Limb (tissue), 2 donors: ENCODE data around the gene DNAH7.
"Not testable (repeated sequence)": the region's sequence is repeated elsewhere in the genome, so short reads cannot be mapped to it uniquely, and the experiment has no call there.

Experiments
- DNase-seq, 2 donors: peaks; one replicate each; pipeline ENCODE4 v3.0.0-alpha.2; 2016; ENCODE audit errors: extremely low spot score in 2 of 2

Gene DNAH7

GRCh38 chr2:195730912-195731311 is 337.7 kb downstream of the DNAH7 start:
- no peak for DNase-seq

DNA sequence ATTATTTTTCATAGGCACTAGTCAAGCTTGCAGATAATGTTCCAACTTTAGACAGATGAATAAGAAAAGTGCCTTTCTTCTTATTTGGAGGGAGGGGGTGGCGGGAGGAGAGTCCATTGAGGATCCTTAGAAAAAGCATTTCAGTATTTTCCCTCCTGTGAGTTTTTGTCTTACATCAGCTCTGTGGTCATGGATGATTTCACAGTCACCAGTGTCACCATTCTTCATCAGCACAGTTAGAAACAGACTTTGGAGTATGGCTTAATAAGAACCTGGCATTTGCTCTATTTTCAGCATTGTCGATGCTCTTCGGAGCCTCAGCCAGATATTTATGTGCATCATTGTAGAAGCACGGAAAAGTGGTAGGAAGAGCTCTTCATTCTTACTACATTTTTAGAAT is 341.5 kb downstream of the DNAH7 start:
- DNase-seq = no peak

DNA sequence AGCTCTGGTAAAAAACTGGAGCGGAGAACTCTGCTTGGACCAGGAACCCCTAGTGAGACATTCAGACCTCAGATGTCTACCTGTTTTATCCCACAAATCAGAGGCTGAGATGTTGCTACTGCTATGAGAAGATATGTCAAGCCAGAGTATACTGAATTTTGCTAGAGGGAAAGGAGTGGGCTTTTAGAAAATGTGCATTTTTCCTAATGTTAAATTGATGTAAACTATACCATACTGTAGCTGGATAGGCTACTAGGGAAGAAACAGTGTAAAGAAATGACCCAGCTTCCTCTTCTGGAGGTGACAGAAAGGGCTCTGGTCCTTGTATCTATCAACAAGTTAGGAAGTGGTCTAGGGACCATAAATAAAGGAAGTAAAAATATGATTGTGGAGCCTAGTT is 346.6 kb downstream of the DNAH7 start:
- DNase-seq = no peak

DNA sequence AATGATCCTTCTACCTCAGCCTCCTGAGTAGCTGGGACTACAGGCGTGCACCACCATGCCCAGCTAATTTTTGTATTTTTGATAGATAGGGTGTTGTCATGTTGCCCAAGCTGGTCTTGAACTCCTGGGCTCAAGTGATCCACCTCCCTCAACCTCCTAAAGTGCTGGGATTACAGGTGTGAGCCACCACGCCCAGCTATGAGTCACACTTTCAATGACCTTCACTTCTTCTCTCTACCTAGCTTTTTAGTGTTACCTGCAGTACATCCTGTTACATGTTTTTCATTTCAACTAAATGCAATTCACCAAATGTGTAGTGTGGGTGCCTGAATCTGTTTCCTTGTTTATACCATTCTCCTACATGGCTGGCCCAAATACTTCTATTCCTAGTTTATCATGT is 347.6 kb downstream of the DNAH7 start:
- DNase-seq = no peak

GRCh38 chr2:195716466-195716865 is 352.2 kb downstream of the DNAH7 start:
- no peak for DNase-seq

DNA sequence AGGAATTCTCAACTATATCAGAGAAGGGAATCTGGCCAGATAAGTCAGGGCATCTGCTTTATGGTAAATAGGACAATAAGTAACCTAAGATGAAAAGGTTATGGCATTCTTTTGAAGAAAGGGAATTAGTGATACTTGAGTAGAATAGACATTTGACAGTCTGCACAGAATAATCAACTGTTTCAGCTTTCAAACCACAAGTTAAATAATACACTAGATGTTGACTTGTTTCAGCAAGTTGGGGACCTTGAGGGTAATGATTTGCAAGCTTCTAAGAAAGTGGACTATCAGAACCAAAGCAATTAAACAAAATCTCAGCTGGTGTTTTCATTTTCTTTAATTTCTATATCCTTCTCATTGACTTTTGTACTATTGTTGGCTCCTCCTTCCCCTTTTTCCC is 357.2 kb downstream of the DNAH7 start:
- DNase-seq = no peak

DNA sequence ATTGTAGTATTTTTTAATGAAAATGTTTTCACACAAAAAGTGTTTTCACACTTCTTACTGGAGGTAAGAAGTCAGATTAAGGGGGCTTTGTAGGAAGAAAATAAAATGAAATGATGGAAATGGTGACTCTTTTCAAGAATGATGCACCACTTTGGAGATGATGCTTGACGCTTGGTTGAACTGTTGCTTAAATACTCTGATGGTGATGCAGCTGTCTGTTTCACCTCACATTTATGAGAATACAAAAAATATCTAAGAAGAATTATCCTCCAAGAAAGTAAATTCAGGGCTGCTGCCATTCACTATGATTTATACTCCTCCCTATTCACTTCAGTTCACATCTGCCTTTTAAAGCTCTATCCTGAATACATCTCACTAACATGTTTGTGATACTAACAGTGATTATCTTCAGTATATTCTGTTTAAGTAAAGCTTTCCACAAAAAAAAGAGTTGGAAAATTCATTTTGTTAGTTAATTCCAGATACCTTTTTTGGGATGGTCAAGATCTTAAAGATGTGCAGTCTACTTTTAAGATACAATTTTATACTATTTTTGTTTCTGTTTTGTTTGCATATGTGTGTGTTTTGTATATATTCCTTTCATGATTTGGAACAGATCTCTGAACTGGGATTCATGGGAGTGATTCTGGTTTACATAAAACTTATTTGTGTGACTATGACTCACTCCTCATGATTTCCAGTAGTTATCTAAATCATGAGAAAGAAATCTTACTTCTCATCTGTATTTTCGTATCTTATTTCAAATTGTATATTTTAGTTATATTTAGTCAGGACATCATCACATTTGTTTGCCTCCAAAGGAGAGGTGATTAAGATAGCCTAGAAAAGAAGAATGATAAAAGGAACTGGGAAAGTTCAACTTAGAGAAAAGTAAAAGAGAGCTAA is 358.5 kb downstream of the DNAH7 start:
- DNase-seq = no peak

GRCh38 chr2:195706161-195706900 is 362.3 kb downstream of the DNAH7 start:
- no peak for DNase-seq

GRCh38 chr2:195700480-195700879 is 368.2 kb downstream of the DNAH7 start:
- DNase-seq = no peak

DNA sequence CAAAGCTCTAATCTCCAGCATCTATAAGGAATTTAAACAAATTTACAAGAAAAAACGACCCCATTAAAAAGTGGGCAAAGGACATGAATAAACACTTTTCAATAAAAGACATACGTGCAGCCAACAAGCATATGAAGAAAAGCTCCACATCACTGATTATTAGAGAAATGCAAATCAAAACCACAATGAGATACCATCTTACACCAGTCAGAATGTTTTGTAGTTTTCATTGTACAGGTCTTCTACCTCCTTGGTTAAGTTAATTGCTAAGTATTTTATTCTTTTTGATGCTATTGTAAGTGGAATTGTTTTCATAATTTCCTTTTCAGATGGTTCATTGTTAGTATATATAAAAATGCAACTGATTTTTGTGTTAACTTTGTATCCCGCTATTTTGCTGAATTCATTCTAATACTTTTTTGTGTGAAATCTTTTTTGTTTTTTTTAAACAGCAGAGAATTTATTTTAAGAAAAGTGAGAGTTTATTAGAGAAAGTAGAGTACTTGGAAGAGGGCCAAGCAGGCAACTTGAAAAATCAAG is 370.9 kb downstream of the DNAH7 start:
- DNase-seq = no peak

GRCh38 chr2:195696012-195696411 is 372.6 kb downstream of the DNAH7 start:
- no peak for DNase-seq

GRCh38 chr2:195695002-195695631 is 373.5 kb downstream of the DNAH7 start:
- DNase-seq = no peak

- no peak for DNase-seq
Measured at GRCh38 chr2:195694553-195694952, 374.1 kb downstream of the DNAH7 start.

- not testable (repeated sequence) for DNase-seq
Measured at GRCh38 chr2:195692531-195692930, 376.1 kb downstream of the DNAH7 start.
